Fibroblast of villous mesenchyme (primary cell): ENCODE data around the gene PRKG1. TPM values are rescaled to one million over a fixed set of nuclear protein-coding genes. Genes with fewer than 3 reads are reported as not detected.

Source experiments
- DNase-seq: peaks from one replicate; pipeline ENCODE4 v3.0.0-alpha.2; 2010; ENCODE audit warnings: low read depth
- H3K4me3 ChIP-seq: 2 replicates; pipeline ENCODE4 v1.5.1; 2011; ENCODE audit warnings: low read depth, mild to moderate bottlenecking, low read length
- CTCF ChIP-seq: IDR thresholded peaks from 2 replicates; pipeline ENCODE4 v1.5.1; 2012; ENCODE audit warnings: low read depth, mild to moderate bottlenecking, low read length; ENCODE audit not compliant: insufficient read depth
- total RNA-seq: library from RNA; depleted of rRNA; stranded (reverse); fragments of >200 nt; gene quantifications from 2 replicates; pipeline ENCODE4 v1.2.3, GENCODE V29; 2012

Gene PRKG1
- total RNA-seq, 1 donor = 19.0 TPM

- DNase-seq = no peak
- no peak for TF ChIP-seq CTCF
- H3K4me3 ChIP-seq = no peak overlapping the region
Measured at GRCh38 chr10:51759896-51760534, 685.7 kb downstream of the PRKG1 start.

- H3K4me3 ChIP-seq = no peak overlapping the region
- no peak for TF ChIP-seq CTCF
- no peak for DNase-seq
Measured at GRCh38 chr10:51760864-51761640, 686.8 kb downstream of the PRKG1 start.

GRCh38 chr10:51763746-51764145 lies 689.5 kb downstream of the PRKG1 start:
- no peak for DNase-seq
- no peak overlapping the region for H3K4me3 ChIP-seq

GRCh38 chr10:51765284-51765971 lies 691.1 kb downstream of the PRKG1 start:
- no peak for DNase-seq
- TF ChIP-seq CTCF = no peak
- H3K4me3 ChIP-seq = no peak overlapping the region

More at GRCh38 chr10:51763746-51764145, 689.5 kb downstream of the PRKG1 start:
- TF ChIP-seq CTCF = no peak

- no peak for DNase-seq
- H3K4me3 ChIP-seq = no peak overlapping the region
- no peak for TF ChIP-seq CTCF
Measured at GRCh38 chr10:51766423-51767102, 692.3 kb downstream of the PRKG1 start.

- DNase-seq = no peak
- H3K4me3 ChIP-seq = no peak overlapping the region
- no peak for TF ChIP-seq CTCF
Measured at GRCh38 chr10:51767103-51767763, 692.9 kb downstream of the PRKG1 start.
